Keratinocyte (primary cell): ENCODE data around the gene TRIM21. TPM values are rescaled to one million over a fixed set of nuclear protein-coding genes. Genes with fewer than 3 reads are reported as not detected.

Source experiments
- DNase-seq: peaks from one replicate; pipeline ENCODE4 v3.0.0-alpha.2; 2011; ENCODE audit warnings: low read depth, missing footprints, low spot score
- FAIRE-seq: peaks from 2 replicates; lab custom pipeline; 2011; peaks lifted over from hg19 to GRCh38; lab: Jason Lieb, UNC
- H2AFZ ChIP-seq: 2 replicates; pipeline ENCODE4 v1.6.0; 2012; ENCODE audit warnings: low read length, control low read depth, inconsistent platforms; ENCODE audit not compliant: control insufficient read depth
- H3K27ac ChIP-seq: 2 replicates; pipeline ENCODE4 v1.5.1; 2011; ENCODE audit warnings: low read length; ENCODE audit not compliant: control insufficient read depth, insufficient read depth
- H3K27me3 ChIP-seq: 3 replicates; pipeline ENCODE4 v1.6.0; 2011; ENCODE audit warnings: low read length; ENCODE audit not compliant: control insufficient read depth, insufficient read depth; ENCODE audit errors: extremely low read depth
- H3K36me3 ChIP-seq, 2 experiments: 2 replicates in 1 of 2; 3 replicates in 1 of 2; pipeline ENCODE4 v1.5.1; 2011; ENCODE audit warnings: low read length in 2 of 2, mild to moderate bottlenecking in 1 of 2; ENCODE audit not compliant: control insufficient read depth in 2 of 2, insufficient read depth in 2 of 2; ENCODE audit errors: extremely low read depth in 1 of 2
- H3K4me1 ChIP-seq: 3 replicates; pipeline ENCODE4 v1.5.1; 2011; ENCODE audit warnings: low read length; ENCODE audit not compliant: control insufficient read depth, insufficient read depth; ENCODE audit errors: extremely low read depth
- H3K4me2 ChIP-seq: 3 replicates; pipeline ENCODE4 v1.6.0; 2011; ENCODE audit warnings: low read depth, low read length; ENCODE audit not compliant: control insufficient read depth, insufficient read depth; ENCODE audit errors: extremely low read depth
- H3K4me3 ChIP-seq, 3 experiments: fragments of 200-600 bp in 1 of 3; sonication (generic) in 1 of 3; 2 replicates in 2 of 3; 3 replicates in 1 of 3; pipeline ENCODE4 v1.5.1; 2011 to 2016; ENCODE audit warnings: low read length in 3 of 3, mild to moderate bottlenecking in 3 of 3, control low read depth in 2 of 3, inconsistent platforms in 1 of 3, low read depth in 1 of 3, mixed read lengths in 1 of 3, mixed run types in 1 of 3, moderate library complexity in 1 of 3; ENCODE audit not compliant: control insufficient read depth in 2 of 3, insufficient read depth in 2 of 3; ENCODE audit errors: extremely low read depth in 1 of 3
- H3K79me2 ChIP-seq: 2 replicates; pipeline ENCODE4 v1.6.0; 2012; ENCODE audit warnings: low read length; ENCODE audit not compliant: control insufficient read depth, insufficient read depth
- H3K9ac ChIP-seq: 3 replicates; pipeline ENCODE4 v1.6.0; 2011; ENCODE audit warnings: low read length; ENCODE audit not compliant: control insufficient read depth, insufficient read depth; ENCODE audit errors: extremely low read depth
- H3K9me1 ChIP-seq: 3 replicates; pipeline ENCODE4 v1.6.0; 2011; ENCODE audit warnings: low read length; ENCODE audit not compliant: control insufficient read depth, insufficient read depth; ENCODE audit errors: extremely low read depth
- H3K9me3 ChIP-seq: 2 replicates; pipeline ENCODE4 v1.5.1; 2012; ENCODE audit warnings: low read depth, low read length; ENCODE audit not compliant: control insufficient read depth
- H4K20me1 ChIP-seq: 3 replicates; pipeline ENCODE4 v1.6.0; 2011; ENCODE audit warnings: low read length; ENCODE audit not compliant: control insufficient read depth, insufficient read depth; ENCODE audit errors: extremely low read depth
- EZH2 ChIP-seq: IDR thresholded peaks from one replicate; pipeline ENCODE4 v1.6.1; 2012; ENCODE audit warnings: inconsistent platforms, mild to moderate bottlenecking, low read length, moderate library complexity
- dilution Hi-C: fragments of 300-500 bp; cut with MboI; formaldehyde crosslinking; loops from one replicate; pipeline ENCODE4 v1.7.0; 2020; ENCODE audit warnings: low sequenced_read_pairs; ENCODE audit not compliant: extremely low pct_ligation_motif_present
- polyA plus RNA-seq, 5 experiments: library from polyadenylated mRNA; depleted of rRNA in 3 of 5; stranded (reverse) in 3 of 5; stranded (forward) in 1 of 5; unstranded in 1 of 5; fragments of >200 nt; gene quantifications; 1 replicate in 1 of 5; 2 replicates in 3 of 5; 3 replicates in 1 of 5; pipeline versions ENCODE4 v1.2.1 to v1.2.3, GENCODE V29; 2011 to 2012; ENCODE audit warnings: missing spikeins in 2 of 5, low read depth in 1 of 5, low replicate concordance in 1 of 5
- TF ChIP-seq, protein P1 (sequence below), 3 experiments: IDR thresholded peaks in 1 of 3; conservative IDR thresholded peaks in 1 of 3; optimal IDR thresholded peaks in 1 of 3; 2 replicates in 2 of 3; 3 replicates in 1 of 3; pipeline versions ENCODE3 to v1.5.1; 2011; ENCODE audit warnings: low read length in 3 of 3, mild to moderate bottlenecking in 3 of 3, moderate library complexity in 2 of 3, control low read depth in 1 of 3, inconsistent platforms in 1 of 3; ENCODE audit not compliant: insufficient read depth in 2 of 3; ENCODE audit errors: extremely low read depth in 1 of 3

Gene TRIM21
- polyA plus RNA-seq, 1 donor (not counting 4 experiments of a cell fraction or from before 2014, with no cell fraction given) = 57.1 TPM

DNA sequence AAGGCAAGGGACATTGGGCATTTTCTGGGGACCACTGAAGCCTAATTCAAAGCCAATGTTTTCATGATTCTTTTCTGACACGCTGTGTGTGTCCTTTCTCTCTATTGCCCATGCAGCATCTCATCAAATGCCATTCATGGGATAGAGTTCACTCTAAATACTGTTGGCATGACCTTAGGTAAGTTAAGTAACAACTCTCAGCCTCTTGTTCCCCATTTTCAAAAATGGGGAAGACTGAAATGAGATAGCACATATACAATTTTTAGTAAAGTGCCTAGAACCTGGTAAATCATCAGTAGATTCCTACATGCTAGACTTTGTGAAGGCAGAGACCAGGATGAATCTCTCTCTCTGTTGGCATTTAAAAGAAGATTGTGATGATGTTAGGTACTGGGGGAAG is 42.9 kb upstream of the TRIM21 start:
- no peak for TF ChIP-seq EZH2
- TF ChIP-seq, protein P1, sequence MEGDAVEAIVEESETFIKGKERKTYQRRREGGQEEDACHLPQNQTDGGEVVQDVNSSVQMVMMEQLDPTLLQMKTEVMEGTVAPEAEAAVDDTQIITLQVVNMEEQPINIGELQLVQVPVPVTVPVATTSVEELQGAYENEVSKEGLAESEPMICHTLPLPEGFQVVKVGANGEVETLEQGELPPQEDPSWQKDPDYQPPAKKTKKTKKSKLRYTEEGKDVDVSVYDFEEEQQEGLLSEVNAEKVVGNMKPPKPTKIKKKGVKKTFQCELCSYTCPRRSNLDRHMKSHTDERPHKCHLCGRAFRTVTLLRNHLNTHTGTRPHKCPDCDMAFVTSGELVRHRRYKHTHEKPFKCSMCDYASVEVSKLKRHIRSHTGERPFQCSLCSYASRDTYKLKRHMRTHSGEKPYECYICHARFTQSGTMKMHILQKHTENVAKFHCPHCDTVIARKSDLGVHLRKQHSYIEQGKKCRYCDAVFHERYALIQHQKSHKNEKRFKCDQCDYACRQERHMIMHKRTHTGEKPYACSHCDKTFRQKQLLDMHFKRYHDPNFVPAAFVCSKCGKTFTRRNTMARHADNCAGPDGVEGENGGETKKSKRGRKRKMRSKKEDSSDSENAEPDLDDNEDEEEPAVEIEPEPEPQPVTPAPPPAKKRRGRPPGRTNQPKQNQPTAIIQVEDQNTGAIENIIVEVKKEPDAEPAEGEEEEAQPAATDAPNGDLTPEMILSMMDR (optimal IDR thresholded peaks at IDR 0.05 in 1 of 3, IDR thresholded peaks at IDR 0.05 in 1 of 3, conservative IDR thresholded peaks at IDR 0.05 in 1 of 3; ENCODE audit: extremely low read depth in 1 of 3, insufficient read depth in 2 of 3, low read length in 3 of 3) = no peak
- H4K20me1 ChIP-seq = no peaks in the 10 kb centered on the region
- H3K4me2 ChIP-seq = no peak overlapping the region
- no peak overlapping the region for H2AFZ ChIP-seq
- no peak overlapping the region for H3K4me3 ChIP-seq
- no peak overlapping the region for H3K9ac ChIP-seq
- H3K9me3 ChIP-seq = no peaks in the 10 kb centered on the region
- H3K36me3 ChIP-seq = no peaks in the 10 kb centered on the region
- H3K27ac ChIP-seq = no peak overlapping the region
- H3K79me2 ChIP-seq = no peaks in the 10 kb centered on the region
- DNase-seq (no peak), FAIRE-seq (no peak)
- dilution Hi-C loops = no loop called here
- no peaks in the 10 kb centered on the region for H3K4me1 ChIP-seq
- no peaks in the 10 kb centered on the region for H3K27me3 ChIP-seq
- H3K9me1 ChIP-seq = no peaks in the 10 kb centered on the region

DNA sequence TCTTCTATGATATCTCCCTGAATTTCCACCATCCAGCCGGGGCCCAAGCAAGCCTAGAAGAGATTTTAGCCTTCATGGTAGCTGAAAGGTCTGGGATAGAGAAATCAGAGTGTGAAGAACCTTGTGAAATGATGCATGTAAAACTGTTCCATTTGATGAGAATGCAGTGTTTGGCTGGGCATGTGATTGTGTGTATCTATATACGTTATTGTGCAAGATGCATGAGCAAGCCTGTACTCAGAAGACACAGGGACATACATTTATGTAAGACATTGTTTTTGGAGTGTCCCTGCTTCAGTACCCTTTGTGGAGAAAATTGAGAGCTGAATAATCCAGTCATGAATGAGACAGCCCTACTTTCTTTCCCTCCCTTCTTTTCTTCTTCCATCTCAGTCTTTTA is 40.4 kb upstream of the TRIM21 start:
- H3K27me3 ChIP-seq = no peaks in the 10 kb centered on the region
- no peak overlapping the region for H2AFZ ChIP-seq
- no peak overlapping the region for H3K4me3 ChIP-seq
- H4K20me1 ChIP-seq = no peaks in the 10 kb centered on the region
- no peaks in the 10 kb centered on the region for H3K79me2 ChIP-seq
- no peak overlapping the region for H3K9ac ChIP-seq
- no peaks in the 10 kb centered on the region for H3K4me1 ChIP-seq
- H3K9me3 ChIP-seq = no peaks in the 10 kb centered on the region
- DNase-seq (no peak), FAIRE-seq (no peak)
- H3K36me3 ChIP-seq = no peaks in the 10 kb centered on the region
- H3K27ac ChIP-seq = no peak overlapping the region
- dilution Hi-C loops = no loop called here
- TF ChIP-seq, protein P1 (optimal IDR thresholded peaks at IDR 0.05 in 1 of 3, IDR thresholded peaks at IDR 0.05 in 1 of 3, conservative IDR thresholded peaks at IDR 0.05 in 1 of 3; ENCODE audit: extremely low read depth in 1 of 3, insufficient read depth in 2 of 3, low read length in 3 of 3) = no peak
- TF ChIP-seq EZH2 = no peak
- no peaks in the 10 kb centered on the region for H3K9me1 ChIP-seq
- H3K4me2 ChIP-seq = no peak overlapping the region
